ENCODE measurements around the gene LRRC75A. TPM values are rescaled to one million over a fixed set of nuclear protein-coding genes. Genes with fewer than 3 reads are reported as not detected.
"Not testable (repeated sequence)": the region's sequence is repeated elsewhere in the genome, so short reads cannot be mapped to it uniquely, and the experiment has no call there.

LRRC75A gene
- total RNA-seq, 4 donors from 2014 or later: 0.11 to 0.38 TPM; not detected in 2

- no peaks in the 10 kb centered on the region for H3K27me3 ChIP-seq
- TF ChIP-seq POLR2A (IDR thresholded peaks at IDR 0.05) (no peak), CTCF (IDR thresholded peaks at IDR 0.05) (no peak)
- WGBS, 2 donors: 68 to 89% methylated on average over 3 to 5 of the region's 5 CpGs
- intact Hi-C loops (cut with DNase I): no loop called here
- H3K27ac ChIP-seq: no peak overlapping the region
- DNase-seq: no peak
- H3K9me3 ChIP-seq: no peaks in the 10 kb centered on the region
- peaks cover 0 to 17% (median 5%) of the 10 kb centered on the region in 3 donors for H3K4me1 ChIP-seq
- no peak overlapping the region for H3K4me3 ChIP-seq
- peaks cover 0 to 20% (median 0%) of the 10 kb centered on the region in 3 donors for H3K36me3 ChIP-seq
Observed at GRCh38 chr17:16459855-16460550, 32.0 kb downstream of the LRRC75A start.

- Histone ChIP-seq H3K9me3 (no peaks in the 10 kb centered on the region), H3K27me3 (no peaks in the 10 kb centered on the region), H3K4me3 (no peak overlapping the region), H3K4me1 (peaks cover 0 to 17% (median 5%) of the 10 kb centered on the region in 3 donors), H3K36me3 (peaks cover 0 to 20% (median 0%) of the 10 kb centered on the region in 3 donors), H3K27ac (no peak overlapping the region)
- TF ChIP-seq CTCF (IDR thresholded peaks at IDR 0.05) (no peak), POLR2A (IDR thresholded peaks at IDR 0.05) (no peak)
- WGBS, 2 donors: 76 to 91% methylated on average over 11 of the region's 11 CpGs
- intact Hi-C loops (cut with DNase I): no loop called here
- DNase-seq: no peak
Observed at GRCh38 chr17:16459271-16459670, 32.7 kb downstream of the LRRC75A start.

- 79 to 90% methylated on average over 5 to 8 of the region's 9 CpGs for WGBS, 2 donors
- Histone ChIP-seq H3K36me3 (peaks cover 0 to 20% (median 0%) of the 10 kb centered on the region in 3 donors), H3K9me3 (no peaks in the 10 kb centered on the region), H3K4me3 (no peak overlapping the region), H3K4me1 (peaks cover 0 to 5% (median 3%) of the 10 kb centered on the region in 3 donors), H3K27me3 (no peaks in the 10 kb centered on the region), H3K27ac (no peak overlapping the region)
- no peak for TF ChIP-seq POLR2A (IDR thresholded peaks at IDR 0.05)
- TF ChIP-seq CTCF (IDR thresholded peaks at IDR 0.05): no peak
- intact Hi-C loops (cut with DNase I): no loop called here
- DNase-seq: no peak
Observed at GRCh38 chr17:16456742-16457316, 35.2 kb downstream of the LRRC75A start.

GRCh38 chr17:16455997-16456741 is 35.8 kb downstream of the LRRC75A start:
- Histone ChIP-seq H3K27me3 (no peaks in the 10 kb centered on the region), H3K27ac (no peak overlapping the region), H3K36me3 (peaks cover 0 to 20% (median 0%) of the 10 kb centered on the region in 3 donors), H3K4me1 (peaks cover 0 to 5% (median 3%) of the 10 kb centered on the region in 3 donors), H3K4me3 (no peak overlapping the region), H3K9me3 (no peaks in the 10 kb centered on the region)
- DNase-seq: no peak
- intact Hi-C loops (cut with DNase I): no loop called here
- 94% methylated on average over 4 of the region's 5 CpGs for WGBS, 2 donors
- no peak for TF ChIP-seq CTCF (IDR thresholded peaks at IDR 0.05)

GRCh38 chr17:16453493-16453851 is 38.5 kb downstream of the LRRC75A start:
- intact Hi-C loops (cut with DNase I): loop anchor here (5.0 kb wide), 1 partner anchor 69 kb away; no protein-coding TSS in a partner anchor
- no peak for DNase-seq
- H3K9me3 ChIP-seq: no peaks in the 10 kb centered on the region
- no peak overlapping the region for H3K4me3 ChIP-seq
- H3K4me1 ChIP-seq: peaks cover 0 to 17% (median 3%) of the 10 kb centered on the region in 3 donors
- peaks cover 0 to 33% (median 4%) of the 10 kb centered on the region in 3 donors for H3K36me3 ChIP-seq
- no peak for TF ChIP-seq CTCF (IDR thresholded peaks at IDR 0.05)
- TF ChIP-seq POLR2A (IDR thresholded peaks at IDR 0.05): no peak
- 82 to 89% methylated on average over 3 to 4 of the region's 4 CpGs for WGBS, 2 donors
- H3K27me3 ChIP-seq: no peaks in the 10 kb centered on the region
- no peak overlapping the region for H3K27ac ChIP-seq

- not testable (repeated sequence) for H3K27ac ChIP-seq, H3K9me3 ChIP-seq, H3K4me3 ChIP-seq, DNase-seq, H3K27me3 ChIP-seq
- peaks cover 0 to 25% (median 3%) of the 10 kb centered on the region in 3 donors for H3K4me1 ChIP-seq
- 82 to 86% methylated on average over 6 to 8 of the region's 8 CpGs for WGBS, 2 donors
- intact Hi-C loops (cut with DNase I): loop anchor here (5.0 kb wide), 1 partner anchor 70 kb away; no protein-coding TSS in a partner anchor
- H3K36me3 ChIP-seq: peaks cover 6 to 34% (median 11%) of the 10 kb centered on the region in 3 donors
Observed at GRCh38 chr17:16452268-16452667, 39.7 kb downstream of the LRRC75A start.
